ENCODE results near the gene CR2. TPM values are rescaled to one million over a fixed set of nuclear protein-coding genes. Genes with fewer than 3 reads are reported as not detected.

Gene CR2
- total RNA-seq, result not detected

DNA sequence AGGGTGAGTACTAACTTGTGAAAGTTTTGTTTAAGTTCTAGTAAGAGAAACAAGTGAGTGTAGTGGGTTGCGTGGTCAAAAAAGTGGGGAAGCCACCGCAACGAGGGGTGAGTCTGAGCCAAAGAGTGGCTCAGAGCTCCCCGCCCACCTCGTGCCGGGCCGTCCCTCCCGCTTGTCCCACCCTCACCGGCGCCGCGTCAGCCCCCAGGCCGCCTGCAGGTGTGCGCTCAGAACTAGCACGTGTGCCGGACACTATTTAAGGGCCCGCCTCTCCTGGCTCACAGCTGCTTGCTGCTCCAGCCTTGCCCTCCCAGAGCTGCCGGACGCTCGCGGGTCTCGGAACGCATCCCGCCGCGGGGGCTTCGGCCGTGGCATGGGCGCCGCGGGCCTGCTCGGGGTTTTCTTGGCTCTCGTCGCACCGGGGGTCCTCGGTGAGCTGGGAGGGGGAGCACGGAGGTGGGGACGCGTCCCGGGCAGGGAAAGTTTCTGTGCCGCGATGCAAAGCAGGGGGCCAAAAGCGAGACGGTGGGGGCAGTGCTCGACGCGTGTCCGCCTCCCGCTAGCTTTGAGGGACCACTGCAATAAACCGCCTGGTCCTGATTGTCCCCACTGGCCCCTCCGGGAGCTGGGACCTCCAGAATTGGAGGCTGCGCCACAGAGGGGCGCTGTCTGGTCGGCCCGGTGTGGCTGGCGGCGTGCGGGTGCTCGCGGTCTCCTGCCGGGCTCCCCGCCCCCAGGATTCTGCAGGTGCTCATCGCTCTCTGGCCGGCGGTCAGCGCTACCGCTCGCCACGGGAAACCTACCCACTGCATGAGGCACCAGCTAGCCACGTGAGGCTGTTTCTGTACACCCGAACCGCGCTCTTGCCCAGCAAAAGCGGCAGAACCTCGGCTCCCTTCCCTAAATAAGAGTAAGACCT, at the start of gene CR2:
TSS of gene CR2 (plus strand) at position 283 of the 919 bp plus-strand sequence. CDS start at position 374, 91 bp downstream.
- peaks cover 5 to 7% of the 10 kb centered on the region in 2 donors for H3K27me3 ChIP-seq
- no peak within 1 kb of the TSS for H3K27ac ChIP-seq
- H3K4me1 ChIP-seq, result peaks cover 0 to 12% of the 10 kb centered on the region in 2 donors
- H3K36me3 ChIP-seq, result no peaks in the 10 kb centered on the region
- TF ChIP-seq CTCF (IDR thresholded peaks at IDR 0.05), result peak in 1 of 2 donors; percentile 35
- peak within 1 kb of the TSS; percentile 2 to 46 for H3K4me3 ChIP-seq
- H3K9me3 ChIP-seq, result no peaks in the 10 kb centered on the region
- no peak for DNase-seq (ENCODE audit: low spot score)

- Histone ChIP-seq H3K4me3 (no peak overlapping the region), H3K4me1 (no peaks in the 10 kb centered on the region), H3K9me3 (no peaks in the 10 kb centered on the region), H3K36me3 (no peaks in the 10 kb centered on the region), H3K27me3 (no peaks in the 10 kb centered on the region), H3K27ac (no peak overlapping the region)
- DNase-seq (ENCODE audit: low spot score), result no peak
- TF ChIP-seq CTCF (IDR thresholded peaks at IDR 0.05), result peak; percentile 68 to 84
These were observed 49.1 kb upstream of the CR2 start for GRCh38 chr1:207404849-207405525.

DNA sequence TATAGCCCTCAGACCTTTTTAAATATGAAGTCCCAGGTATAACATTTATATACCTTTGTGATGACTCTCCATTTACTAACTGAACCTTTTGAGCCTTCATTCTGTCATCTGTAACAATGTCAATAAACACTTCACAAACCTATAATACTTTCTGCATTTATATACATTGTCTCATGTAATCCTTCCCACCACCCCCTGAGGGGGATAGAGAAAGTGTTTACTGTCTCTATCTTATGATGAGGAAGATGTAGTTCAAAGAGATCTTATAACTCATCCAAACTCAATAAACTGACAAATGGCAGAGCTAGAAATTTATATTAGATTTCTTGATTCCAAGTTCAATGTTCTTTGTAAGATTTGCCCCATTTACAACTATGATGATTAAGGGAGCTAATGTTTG, 48.3 kb upstream of the CR2 start:
- DNase-seq (ENCODE audit: low spot score), result no peak
- Histone ChIP-seq H3K4me1 (no peaks in the 10 kb centered on the region), H3K27ac (no peak overlapping the region), H3K9me3 (no peaks in the 10 kb centered on the region), H3K27me3 (no peaks in the 10 kb centered on the region), H3K36me3 (no peaks in the 10 kb centered on the region), H3K4me3 (no peak overlapping the region)
- no peak for TF ChIP-seq CTCF (IDR thresholded peaks at IDR 0.05)

DNA sequence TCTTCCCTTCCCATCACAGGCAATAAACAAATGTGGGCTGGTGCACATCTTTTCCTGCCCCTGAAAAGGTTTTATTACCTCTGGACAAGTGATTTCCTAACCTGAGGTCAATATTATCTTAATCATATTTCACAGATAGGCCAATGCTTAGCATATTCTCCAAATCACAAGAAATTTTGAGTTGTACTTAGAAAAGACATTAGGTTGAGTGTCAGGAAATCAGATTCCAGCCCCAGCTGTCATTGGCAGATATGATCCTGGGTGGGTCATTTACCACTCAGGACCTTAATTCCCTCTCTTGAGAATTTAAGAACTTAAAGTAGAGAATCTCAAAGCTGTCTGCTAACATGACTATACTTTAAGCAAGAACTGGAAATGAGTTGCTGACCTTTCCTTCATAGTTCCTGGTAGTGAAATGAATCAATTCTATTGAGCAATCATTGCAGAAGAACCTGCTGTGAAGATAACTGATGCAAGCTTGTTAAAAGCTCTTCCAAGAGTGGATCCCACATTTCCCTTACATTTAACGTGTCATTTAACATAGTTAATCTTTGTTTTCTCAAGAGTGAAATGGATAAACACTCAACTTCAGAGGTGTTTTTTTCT, 46.4 kb upstream of the CR2 start:
- Histone ChIP-seq H3K36me3 (no peaks in the 10 kb centered on the region), H3K9me3 (no peaks in the 10 kb centered on the region), H3K27ac (no peak overlapping the region), H3K4me1 (no peaks in the 10 kb centered on the region), H3K4me3 (no peak overlapping the region), H3K27me3 (no peaks in the 10 kb centered on the region)
- no peak for DNase-seq (ENCODE audit: low spot score)
- no peak for TF ChIP-seq CTCF (IDR thresholded peaks at IDR 0.05)

DNA sequence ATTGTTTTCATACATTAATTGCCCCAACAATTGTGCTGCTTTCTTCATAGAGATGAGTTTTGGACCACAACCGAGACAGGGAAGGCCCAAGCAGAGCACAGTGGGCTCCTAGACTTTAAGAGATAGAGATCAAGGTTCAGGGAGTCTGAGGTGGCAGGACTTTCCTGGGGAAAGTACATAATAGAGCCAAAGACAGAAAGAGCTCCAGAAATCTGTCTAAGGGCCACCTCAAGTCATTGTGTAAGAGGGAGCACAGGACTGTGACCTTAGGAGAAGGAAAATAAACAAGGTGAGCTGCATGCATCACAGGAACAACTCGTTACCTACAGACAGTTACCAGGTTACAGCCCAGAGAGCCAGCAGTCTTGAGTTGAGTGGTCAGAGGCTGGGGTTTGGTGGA, 41.3 kb upstream of the CR2 start:
- TF ChIP-seq CTCF (IDR thresholded peaks at IDR 0.05), result no peak
- Histone ChIP-seq H3K36me3 (no peaks in the 10 kb centered on the region), H3K4me3 (no peak overlapping the region), H3K9me3 (no peaks in the 10 kb centered on the region), H3K27ac (no peak overlapping the region), H3K4me1 (no peaks in the 10 kb centered on the region), H3K27me3 (no peaks in the 10 kb centered on the region)
- no peak for DNase-seq (ENCODE audit: low spot score)

All from right atrium auricular region (tissue), 2 donors.